H1 (cell line): ENCODE results near the gene RASGEF1C. TPM values are rescaled to one million over a fixed set of nuclear protein-coding genes. Genes with fewer than 3 reads are reported as not detected.

Experiments used
- TAF7 ChIP-seq: optimal IDR thresholded peaks from 2 replicates; pipeline ENCODE3; 2011; ENCODE audit warnings: low read depth, mild to moderate bottlenecking, inconsistent platforms, low read length, moderate library complexity, borderline replicate concordance
- polyA plus RNA-seq, 7 experiments: library from polyadenylated mRNA; depleted of rRNA in 3 of 7; stranded (reverse) in 5 of 7; unstranded in 2 of 7; fragments of >200 nt in 5 of 7; fragments of 200-250 nt in 2 of 7; gene quantifications; 1 replicate in 5 of 7; 2 replicates in 1 of 7; 4 replicates in 1 of 7; pipeline versions ENCODE4 v1.2.1 to v1.2.3, GENCODE V29; 2011 to 2013; ENCODE audit warnings: missing spikeins in 2 of 7, mixed read lengths in 2 of 7
- total RNA-seq: library from RNA; stranded (reverse); fragmentation: NEBNext Ultra II Directional; extraction: Animal tissue kit (Norgen Biotek cat#: 25700); gene quantifications from 2 replicates; pipeline ENCODE4 v1.2.1, GENCODE V29; 2021

Gene RASGEF1C
- total and polyA plus RNA-seq, 2 of the 8 experiments (the other 6 are each of a cell fraction or from before 2014, with no cell fraction given), result 0.26 to 0.61 TPM

DNA sequence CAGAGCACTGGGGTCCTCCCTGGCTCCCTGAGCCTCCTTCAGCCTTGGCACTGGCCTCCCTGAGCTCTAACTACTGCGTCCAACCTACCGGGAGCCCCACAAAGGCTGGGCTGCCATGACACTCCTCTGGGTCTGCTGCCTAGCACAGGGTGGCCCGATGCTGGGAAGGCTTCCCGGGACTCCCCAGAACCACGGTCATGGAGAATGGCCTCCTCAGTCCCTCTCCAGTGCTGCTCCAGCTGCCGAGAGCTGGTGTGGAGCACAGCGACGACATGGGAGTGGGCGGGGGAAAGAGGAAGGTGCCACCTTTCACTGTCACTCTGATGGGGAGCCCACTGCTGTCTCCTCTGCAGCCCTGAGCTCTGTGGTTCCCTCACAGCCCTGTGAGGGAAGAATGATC, 76.0 kb downstream of the RASGEF1C start (continued):
- TF ChIP-seq TAF7, result no peak
